IMR-90 (cell line): ENCODE results near the gene ABCB4. TPM values are rescaled to one million over a fixed set of nuclear protein-coding genes. Genes with fewer than 3 reads are reported as not detected.

Experiments
- ATAC-seq: fragments of 200-7000 bp; cut with Tn5 transposase; 2 replicates; pipeline ENCODE4 v1.9.1; 2020; ENCODE audit warnings: low read depth, mild to moderate bottlenecking, moderate library complexity
- BruUV-seq: library from RNA; stranded (reverse); fragments of 400-500 nt; replicated peaks from 2 replicates; lab custom pipeline; 2021; lab: Mats Ljungman, UMichigan
- CTCF ChIA-PET: fragments of 300-600 bp; formaldehyde crosslinking; extraction: SDS; loops from one replicate; lab custom pipeline; 2021; ENCODE audit warnings: antibody characterized with exemption; lab: Yijun Ruan, JAX
- POLR2A ChIA-PET: fragments of 300-600 bp; sonication (Branson Sonifier 250); formaldehyde crosslinking; loops from one replicate; lab custom pipeline; 2022; ENCODE audit warnings: antibody characterized with exemption; ENCODE audit not compliant: unreplicated experiment; lab: Charles Lee
- DNase-seq: peaks from one replicate; pipeline ENCODE4 v3.0.0; 2013
- H2AFZ ChIP-seq: replicated peaks from 2 replicates; pipeline ENCODE3; 2013; ENCODE audit warnings: low read length, mild to moderate bottlenecking; ENCODE audit not compliant: poor library complexity
- H2AK5ac ChIP-seq: 2 replicates; pipeline ENCODE4 v1.6.1; 2013; ENCODE audit warnings: low read depth, low read length, inconsistent platforms
- H2AK9ac ChIP-seq: replicated peaks from 2 replicates; pipeline ENCODE3; 2013; ENCODE audit warnings: mild to moderate bottlenecking, low read depth, low read length, moderate library complexity; ENCODE audit not compliant: poor library complexity
- H2BK120ac ChIP-seq: 2 replicates; pipeline ENCODE4 v1.6.1; 2013; ENCODE audit warnings: low read depth, low read length, inconsistent platforms
- H2BK15ac ChIP-seq: 3 replicates; pipeline ENCODE4 v1.6.1; 2013; ENCODE audit warnings: low read depth, low read length, inconsistent platforms
- H2BK20ac ChIP-seq: 2 replicates; pipeline ENCODE4 v1.6.1; 2013; ENCODE audit warnings: low read depth, mild to moderate bottlenecking, inconsistent platforms, low read length, moderate library complexity
- H2BK5ac ChIP-seq: 2 replicates; pipeline ENCODE4 v1.6.1; 2013; ENCODE audit warnings: mild to moderate bottlenecking, low read depth, low read length, inconsistent platforms; ENCODE audit not compliant: poor library complexity, severe bottlenecking
- H3K14ac ChIP-seq: replicated peaks from 2 replicates; pipeline ENCODE4 v1.6.1; 2013; ENCODE audit warnings: low read depth, low read length, inconsistent platforms
- H3K18ac ChIP-seq: 2 replicates; pipeline ENCODE4 v1.6.1; 2013; ENCODE audit warnings: low read depth, low read length, control low read depth
- H3K23ac ChIP-seq: 2 replicates; pipeline ENCODE4 v1.6.1; 2013; ENCODE audit warnings: low read depth, low read length, inconsistent platforms
- H3K27ac ChIP-seq: 2 replicates; pipeline ENCODE4 v1.5.1; 2013; ENCODE audit warnings: mild to moderate bottlenecking, control low read depth, low read length; ENCODE audit not compliant: insufficient read depth
- H3K27me3 ChIP-seq: 2 replicates; pipeline ENCODE4 v1.6.1; 2013; ENCODE audit warnings: low read length; ENCODE audit not compliant: control insufficient read depth, insufficient read depth
- H3K36me3 ChIP-seq: 2 replicates; pipeline ENCODE4 v1.6.1; 2013; ENCODE audit warnings: low read length, mixed read lengths; ENCODE audit not compliant: control insufficient read depth, insufficient read depth
- H3K4ac ChIP-seq: 2 replicates; pipeline ENCODE4 v1.6.1; 2013; ENCODE audit warnings: low read depth, low read length, inconsistent platforms
- H3K4me1 ChIP-seq: 2 replicates; pipeline ENCODE4 v1.6.1; 2013; ENCODE audit warnings: low read length, mixed read lengths; ENCODE audit not compliant: control insufficient read depth, insufficient read depth
- H3K4me2 ChIP-seq: 2 replicates; pipeline ENCODE4 v1.6.1; 2013; ENCODE audit warnings: low read depth, mild to moderate bottlenecking, control low read depth, low read length, moderate library complexity
- H3K4me3 ChIP-seq: 2 replicates; pipeline ENCODE4 v1.5.1; 2013; ENCODE audit warnings: low read depth, mild to moderate bottlenecking, control low read depth, low read length, moderate library complexity; ENCODE audit not compliant: insufficient read depth
- H3K56ac ChIP-seq: 2 replicates; pipeline ENCODE4 v1.6.1; 2013; ENCODE audit warnings: low read length, inconsistent platforms; ENCODE audit not compliant: insufficient read depth; ENCODE audit errors: extremely low read depth
- H3K79me1 ChIP-seq, 2 experiments: 2 replicates each; pipeline ENCODE4 v1.6.1; 2013; ENCODE audit warnings: low read length in 2 of 2, inconsistent platforms in 1 of 2, low read depth in 1 of 2
- H3K9ac ChIP-seq: 2 replicates; pipeline ENCODE4 v1.6.1; 2013; ENCODE audit warnings: low read depth, low read length, control low read depth
- H3K9me1 ChIP-seq: 2 replicates; pipeline ENCODE4 v1.6.1; 2013; ENCODE audit warnings: low read length, inconsistent platforms; ENCODE audit not compliant: insufficient read depth
- H3K9me3 ChIP-seq: 2 replicates; pipeline ENCODE4 v1.6.1; 2013; ENCODE audit warnings: low read length; ENCODE audit not compliant: control insufficient read depth, insufficient read depth
- H4K20me1 ChIP-seq: 2 replicates; pipeline ENCODE4 v1.6.1; 2013; ENCODE audit warnings: low read length, inconsistent platforms; ENCODE audit not compliant: insufficient read depth
- H4K5ac ChIP-seq: 2 replicates; pipeline ENCODE4 v1.6.1; 2013; ENCODE audit warnings: mild to moderate bottlenecking, low read depth, low read length, control low read depth
- H4K8ac ChIP-seq, 2 experiments: 2 replicates each; pipeline ENCODE4 v1.6.1; 2013; ENCODE audit warnings: low read depth in 2 of 2, low read length in 2 of 2, control low read depth in 1 of 2, inconsistent platforms in 1 of 2
- H4K91ac ChIP-seq: 2 replicates; pipeline ENCODE4 v1.6.1; 2013; ENCODE audit warnings: low read depth, low read length, inconsistent platforms; ENCODE audit not compliant: insufficient read depth
- BHLHE40 ChIP-seq: fragments of 150-350 bp; IDR thresholded peaks from 2 replicates; pipeline ENCODE4 v1.6.1; 2016; ENCODE audit warnings: mild to moderate bottlenecking, low read depth, low read length
- CEBPB ChIP-seq: IDR thresholded peaks from 2 replicates; pipeline ENCODE4 v1.6.1; 2012; ENCODE audit warnings: low read depth, low read length, improper control_type of control experiment
- CTCF ChIP-seq: conservative IDR thresholded peaks from 2 replicates; pipeline ENCODE4 v1.5.1; 2012; ENCODE audit warnings: mild to moderate bottlenecking, low read depth, low read length, improper control_type of control experiment
- ELK1 ChIP-seq: fragments of 150-350 bp; IDR thresholded peaks from 2 replicates; pipeline ENCODE4 v1.6.1; 2016; ENCODE audit warnings: low read depth, mild to moderate bottlenecking, low read length, moderate library complexity, borderline replicate concordance
- MAFK ChIP-seq: IDR thresholded peaks from 2 replicates; pipeline ENCODE4 v1.6.1; 2012; ENCODE audit warnings: low read depth, low read length, improper control_type of control experiment
- MXI1 ChIP-seq: IDR thresholded peaks from 2 replicates; pipeline ENCODE4 v1.6.1; 2012; ENCODE audit warnings: low read depth, mild to moderate bottlenecking, low read length, moderate library complexity, borderline replicate concordance
- POLR2A ChIP-seq: IDR thresholded peaks from 2 replicates; pipeline ENCODE4 v1.6.1; 2012; ENCODE audit warnings: mild to moderate bottlenecking, low read depth, low read length
- RAD21 ChIP-seq: IDR thresholded peaks from 2 replicates; pipeline ENCODE4 v1.6.1; 2012; ENCODE audit warnings: low read length, improper control_type of control experiment
- WGBS, 2 experiments: methylation state at CpG; one replicate each; pipeline versions ENCODE4 v1.1.5 to v1.1.7; 2013; ENCODE audit warnings: missing lambda C conversion rate in 2 of 2; ENCODE audit not compliant: insufficient read length in 1 of 2; ENCODE audit errors: extremely low coverage in 2 of 2; 5-methylcytosine and 5-hydroxymethylcytosine counted together
- dilution Hi-C: fragments of 300-500 bp; cut with HindIII; formaldehyde crosslinking; loops from one replicate; pipeline ENCODE4 v1.14.3; 2018; ENCODE audit warnings: low sequenced_read_pairs; ENCODE audit not compliant: unreplicated experiment
- in situ Hi-C: fragments of 300-500 bp; cut with MboI; formaldehyde crosslinking; loops from 3 replicates; pipeline ENCODE4 v1.14.3; 2019; ENCODE audit warnings: low sequenced_read_pairs, inconsistent platforms, mixed read lengths
- intact Hi-C: fragments of 100-400 bp; cut with micrococcal nuclease; formaldehyde crosslinking; loops from 2 replicates; pipeline ENCODE4 v1.10.0; 2022
- polyA plus RNA-seq, 3 experiments: library from polyadenylated mRNA; depleted of rRNA; stranded (reverse); fragments of >200 nt; gene quantifications; 2 replicates each; pipeline ENCODE4 v1.2.3, GENCODE V29; 2012; ENCODE audit warnings: low replicate concordance in 1 of 3
- total RNA-seq: library from RNA; depleted of rRNA; stranded (reverse); fragments of >200 nt; gene quantifications from 2 replicates; pipeline ENCODE4 v1.2.3, GENCODE V29; 2012
- TF ChIP-seq, protein P1 (sequence below): fragments of 150-350 bp; IDR thresholded peaks from 2 replicates; pipeline ENCODE4 v1.6.1; 2017; ENCODE audit warnings: mild to moderate bottlenecking, antibody characterized with exemption, low read length, low read depth

The ABCB4 gene
- total and polyA plus RNA-seq, 2 of the 4 experiments (the other 2 are of a cell fraction) = not detected

DNA sequence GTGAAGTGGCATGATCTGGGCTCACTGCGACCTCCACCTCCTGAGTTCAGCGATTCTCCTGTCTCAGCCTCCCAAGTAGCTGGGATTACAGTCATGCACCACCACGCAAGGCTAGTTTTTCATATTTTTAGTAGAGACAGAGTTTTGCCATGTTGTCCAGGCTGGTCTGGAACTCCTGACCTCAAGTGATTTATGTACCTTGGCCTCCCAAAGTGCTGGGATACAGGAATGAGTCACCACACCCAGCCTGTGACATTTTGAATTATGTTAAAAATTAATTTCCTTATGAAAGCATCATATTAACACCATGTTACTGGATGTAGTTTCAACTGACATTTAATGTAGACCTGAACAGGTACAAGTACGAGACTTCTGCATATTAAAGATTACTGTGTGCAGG lies 24.3 kb downstream of the ABCB4 start:
- no peak overlapping the region for H3K56ac ChIP-seq
- TF ChIP-seq POLR2A (no peak), MXI1 (no peak), CEBPB (no peak), CTCF (no peak), ELK1 (no peak), RAD21 (no peak), BHLHE40 (no peak), MAFK (no peak)
- TF ChIP-seq, protein P1, sequence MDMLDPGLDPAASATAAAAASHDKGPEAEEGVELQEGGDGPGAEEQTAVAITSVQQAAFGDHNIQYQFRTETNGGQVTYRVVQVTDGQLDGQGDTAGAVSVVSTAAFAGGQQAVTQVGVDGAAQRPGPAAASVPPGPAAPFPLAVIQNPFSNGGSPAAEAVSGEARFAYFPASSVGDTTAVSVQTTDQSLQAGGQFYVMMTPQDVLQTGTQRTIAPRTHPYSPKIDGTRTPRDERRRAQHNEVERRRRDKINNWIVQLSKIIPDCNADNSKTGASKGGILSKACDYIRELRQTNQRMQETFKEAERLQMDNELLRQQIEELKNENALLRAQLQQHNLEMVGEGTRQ = no peak
- H3K4me1 ChIP-seq = no peaks in the 10 kb centered on the region
- ATAC-seq = no peak
- H3K79me1 ChIP-seq = no peaks in the 10 kb centered on the region
- H3K14ac ChIP-seq = no peak overlapping the region
- no peak overlapping the region for H2BK120ac ChIP-seq
- no peak overlapping the region for H3K9ac ChIP-seq
- WGBS, 2 experiments = no CpG with 5 or more reads among the region's 4 CpGs
- no peak overlapping the region for H4K5ac ChIP-seq
- H3K18ac ChIP-seq = no peak overlapping the region
- dilution Hi-C loops = no loop called here
- H2AFZ ChIP-seq = no peak overlapping the region
- in situ Hi-C loops = no loop called here
- H2BK5ac ChIP-seq = no peak overlapping the region
- H3K27ac ChIP-seq = no peak overlapping the region
- no peak overlapping the region for H4K91ac ChIP-seq
- no peak overlapping the region for H4K8ac ChIP-seq
- H2BK20ac ChIP-seq = no peak overlapping the region
- no peaks in the 10 kb centered on the region for H3K36me3 ChIP-seq
- no TSS peak for BruUV-seq
- peaks cover 2% of the 10 kb centered on the region; the same call in 1 of the 2 replicates for H3K27me3 ChIP-seq
- POLR2A ChIA-PET = no interaction called here
- CTCF ChIA-PET = no interaction called here
- DNase-seq = no peak
- H3K9me3 ChIP-seq = no peaks in the 10 kb centered on the region
- H3K23ac ChIP-seq = no peak overlapping the region
- no peak overlapping the region for H2BK15ac ChIP-seq
- no peak overlapping the region for H3K4me2 ChIP-seq
- no peak overlapping the region for H3K4ac ChIP-seq
- no peak overlapping the region for H2AK9ac ChIP-seq
- no peaks in the 10 kb centered on the region for H4K20me1 ChIP-seq
- intact Hi-C loops = no loop called here
- no peaks in the 10 kb centered on the region for H3K9me1 ChIP-seq
- no peak overlapping the region for H3K4me3 ChIP-seq
- H2AK5ac ChIP-seq = no peak overlapping the region
